Aorta (tissue), 5 donors: ENCODE measurements around the gene CDK14. TPM values are rescaled to one million over a fixed set of nuclear protein-coding genes. Genes with fewer than 3 reads are reported as not detected.

Source experiments
- ATAC-seq: fragments of 200-7000 bp; cut with Tn5 transposase; one replicate; pipeline ENCODE4 v1.9.1; 2022; ENCODE audit warnings: moderate library complexity; ENCODE audit not compliant: low FRiP score
- DNase-seq, 2 donors: peaks; one replicate each; pipeline ENCODE4 v3.0.0-alpha.2; 2020
- H3K27ac ChIP-seq, 2 donors: one replicate each; pipeline ENCODE4 v1.5.1; 2013; ENCODE audit warnings: low read length in 2 of 2, mild to moderate bottlenecking in 2 of 2, moderate library complexity in 2 of 2, control low read depth in 1 of 2, inconsistent platforms in 1 of 2, low read depth in 1 of 2
- H3K27me3 ChIP-seq, 2 donors: one replicate each; pipeline ENCODE4 v1.6.1; 2013; ENCODE audit warnings: control low read depth in 1 of 2, low read length in 1 of 2, mild to moderate bottlenecking in 1 of 2, moderate library complexity in 1 of 2; ENCODE audit not compliant: insufficient read depth in 2 of 2, control insufficient read depth in 1 of 2
- H3K36me3 ChIP-seq, 2 donors: one replicate each; pipeline ENCODE4 v1.6.1; 2013; ENCODE audit warnings: control low read depth in 1 of 2, low read length in 1 of 2, mild to moderate bottlenecking in 1 of 2; ENCODE audit not compliant: insufficient read depth in 2 of 2, control insufficient read depth in 1 of 2
- H3K4me1 ChIP-seq, 2 donors: one replicate each; pipeline ENCODE4 v1.6.1; 2013; ENCODE audit warnings: low read length in 2 of 2, control low read depth in 1 of 2, mild to moderate bottlenecking in 1 of 2, moderate library complexity in 1 of 2; ENCODE audit not compliant: insufficient read depth in 2 of 2, control insufficient read depth in 1 of 2
- H3K4me3 ChIP-seq, 2 donors: one replicate each; pipeline ENCODE4 v1.5.1; 2013; ENCODE audit warnings: low read length in 2 of 2, control low read depth in 1 of 2, mild to moderate bottlenecking in 1 of 2
- H3K9me3 ChIP-seq: one replicate; pipeline ENCODE4 v1.6.1; 2013; ENCODE audit warnings: mild to moderate bottlenecking, low read length; ENCODE audit not compliant: control insufficient read depth
- WGBS, 2 donors: extraction: QIAGEN DNeasy Blood & Tissue Kit; methylation state at CpG; one replicate each; pipeline ENCODE4 v1.1.7; 2013; 5-methylcytosine and 5-hydroxymethylcytosine counted together
- intact Hi-C, 2 donors: fragments of 100-400 bp; cut with DNase I; formaldehyde crosslinking; loops; one replicate each; pipeline versions ENCODE4 v1.14.2 to v1.15.0; 2022
- polyA plus RNA-seq, 2 donors: library from polyadenylated mRNA; stranded (reverse); fragments of 200-250 nt; gene quantifications; one replicate each; pipeline ENCODE4 v1.2.3, GENCODE V29; 2013
- total RNA-seq, 2 donors: library from RNA; stranded (reverse); fragmentation: NEBNext Ultra II Directional; extraction: Animal tissue kit (Norgen Biotek cat#: 25700); gene quantifications; one replicate each; pipeline ENCODE4 v1.2.1, GENCODE V29; 2021
- donor health status: healthy with polysubstance abuse.
- donor health status: Bipolar disorder and iron deficiency.
- donor health status: DM: no; HTN: no; CAD: no.
- donor health status: DM: no; HTN: no; CAD: no.
- donor health status: DM: yes; HTN: yes; CAD: no.

The CDK14 gene
- total and polyA plus RNA-seq, 4 donors: 4.6 to 72.4 (median 29.5) TPM

DNA sequence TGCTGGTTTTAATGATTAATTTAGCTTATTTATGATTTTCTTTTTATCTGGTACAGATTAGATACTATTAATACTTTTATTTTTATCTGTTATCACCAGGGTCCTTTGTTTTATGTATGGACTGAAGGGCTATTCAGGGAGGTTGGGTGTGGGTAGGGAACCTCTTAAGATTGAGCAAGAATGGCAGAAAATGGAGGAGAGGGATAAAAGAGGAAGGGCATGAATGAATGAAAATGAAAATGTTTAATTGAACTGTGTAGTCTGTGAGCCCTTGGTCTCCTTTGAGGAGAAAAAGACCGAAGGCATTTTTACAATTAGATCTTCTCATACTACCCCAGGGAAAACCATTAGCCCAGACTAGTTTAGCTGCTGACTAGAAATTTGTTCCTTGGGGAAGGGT, 93.1 kb downstream of the CDK14 start:
- whole genome bisulfite sequencing, 2 donors: 88 to 91% methylated on average over 1 of the region's 1 CpG
- intact Hi-C loops: no loop called here
- no peak overlapping the region for H3K4me3 ChIP-seq
- H3K36me3 ChIP-seq: no peaks in the 10 kb centered on the region
- H3K27me3 ChIP-seq: no peaks in the 10 kb centered on the region
- DNase-seq: no peak
- no peak for ATAC-seq
- H3K9me3 ChIP-seq: no peaks in the 10 kb centered on the region
- no peaks in the 10 kb centered on the region for H3K4me1 ChIP-seq
- no peak overlapping the region for H3K27ac ChIP-seq

DNA sequence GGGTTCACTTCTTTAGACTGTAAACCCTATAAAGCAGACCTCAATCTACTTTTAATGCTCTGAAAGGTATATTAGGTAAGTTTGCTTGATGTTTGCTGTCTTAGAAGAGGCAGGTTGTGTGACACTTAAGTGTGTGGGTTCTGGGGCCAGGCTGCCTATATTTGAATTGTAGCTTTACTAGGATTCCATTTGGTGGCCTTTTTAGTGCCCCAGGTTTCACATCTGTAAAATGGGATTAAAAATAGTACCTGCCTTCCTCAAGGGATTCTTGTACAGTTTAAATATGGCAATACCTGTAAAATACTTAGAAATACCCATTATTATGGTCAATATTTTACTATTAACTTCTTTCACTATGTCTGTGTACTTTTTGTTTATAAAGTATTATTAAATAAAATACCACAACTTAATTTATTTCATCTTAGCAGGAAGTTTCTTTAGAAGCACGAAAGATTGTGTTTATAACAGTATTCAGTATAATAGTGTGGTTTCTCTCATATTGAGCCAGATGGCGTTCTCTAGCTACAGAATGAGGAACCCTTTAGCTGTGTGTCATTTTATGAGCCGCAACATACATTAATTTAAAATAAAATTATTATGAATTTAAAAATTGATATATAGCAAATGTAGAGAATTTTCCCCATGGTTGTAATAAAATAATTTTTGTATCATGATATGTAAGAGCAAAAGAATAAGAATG, 94.2 kb downstream of the CDK14 start:
- ATAC-seq: no peak
- WGBS, 2 donors: 94 to 96% methylated on average over 3 of the region's 3 CpGs
- DNase-seq: no peak

GRCh38 chr7:90692396-90692795, 96.3 kb downstream of the CDK14 start:
- intact Hi-C loops: loop anchor here in 1 of 2 donors (10.0 kb wide), 1 partner anchor 342 kb away; no protein-coding TSS in a partner anchor
- Histone ChIP-seq H3K4me1 (no peaks in the 10 kb centered on the region), H3K27ac (no peak overlapping the region), H3K36me3 (no peaks in the 10 kb centered on the region), H3K27me3 (no peaks in the 10 kb centered on the region), H3K9me3 (no peaks in the 10 kb centered on the region), H3K4me3 (no peak overlapping the region)
- DNase-seq (no peak), ATAC-seq (no peak)
- WGBS, 2 donors: 54 to 61% methylated on average over 3 of the region's 3 CpGs

More for the DNA sequence above, 94.2 kb downstream of the CDK14 start:
- H3K27ac ChIP-seq: no peak overlapping the region
- H3K4me1 ChIP-seq: no peaks in the 10 kb centered on the region
- no peaks in the 10 kb centered on the region for H3K9me3 ChIP-seq
- no peaks in the 10 kb centered on the region for H3K27me3 ChIP-seq
- no peaks in the 10 kb centered on the region for H3K36me3 ChIP-seq
- no peak overlapping the region for H3K4me3 ChIP-seq
- intact Hi-C loops: loop anchor here in 1 of 2 donors (10.0 kb wide), 1 partner anchor 344 kb away; no protein-coding TSS in a partner anchor

DNA sequence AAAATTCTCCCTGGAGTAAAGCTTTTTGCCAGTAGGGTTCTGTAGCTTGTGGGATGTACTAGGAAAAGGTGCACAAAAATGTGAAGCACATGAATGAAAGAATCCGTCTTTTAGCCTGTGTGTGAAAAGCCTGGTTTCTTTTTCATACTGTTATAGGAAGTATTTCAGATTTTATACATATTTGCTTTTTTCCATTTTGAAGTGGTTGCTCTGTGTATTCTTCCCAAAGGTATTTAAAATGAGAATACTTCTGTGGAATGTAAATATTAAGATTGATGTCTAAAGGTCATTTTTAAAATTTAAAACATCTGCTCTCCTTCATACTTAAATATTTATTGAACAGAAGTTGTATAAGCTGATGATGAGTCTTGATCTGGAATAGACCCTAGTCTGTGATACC, 96.8 kb downstream of the CDK14 start:
- Histone ChIP-seq H3K36me3 (no peaks in the 10 kb centered on the region), H3K27ac (no peak overlapping the region), H3K27me3 (no peaks in the 10 kb centered on the region), H3K4me1 (no peaks in the 10 kb centered on the region), H3K9me3 (no peaks in the 10 kb centered on the region), H3K4me3 (no peak overlapping the region)
- WGBS, 2 donors: 88 to 90% methylated on average over 1 of the region's 1 CpG
- intact Hi-C loops: loop anchor here in 1 of 2 donors (10.0 kb wide), 1 partner anchor 342 kb away; no protein-coding TSS in a partner anchor
- ATAC-seq (no peak), DNase-seq (no peak)

DNA sequence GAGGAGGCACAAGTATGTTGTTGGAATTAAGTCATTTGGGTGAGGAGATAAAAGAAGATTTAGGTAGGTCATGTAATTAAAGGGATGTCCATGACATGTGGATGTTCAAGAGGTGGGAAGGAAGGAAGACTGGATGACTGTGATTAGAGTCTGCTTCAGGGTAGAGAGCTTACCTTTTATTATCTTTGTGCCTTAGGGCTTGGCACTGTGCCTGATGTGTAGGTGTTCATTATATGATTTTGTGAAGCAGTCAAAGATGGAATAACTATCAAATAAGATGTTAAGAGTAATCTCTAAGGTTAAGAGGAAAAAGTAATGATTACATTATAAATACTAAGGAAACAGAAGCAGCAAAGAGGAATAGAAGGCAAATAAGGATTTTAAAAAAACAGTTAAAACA, 97.8 kb downstream of the CDK14 start:
- Histone ChIP-seq H3K27me3 (no peaks in the 10 kb centered on the region), H3K4me1 (no peaks in the 10 kb centered on the region), H3K36me3 (no peaks in the 10 kb centered on the region), H3K27ac (no peak overlapping the region), H3K4me3 (no peak overlapping the region), H3K9me3 (no peaks in the 10 kb centered on the region)
- no peak for ATAC-seq
- intact Hi-C loops: loop anchor here in 1 of 2 donors (10.0 kb wide), 1 partner anchor 341 kb away; no protein-coding TSS in a partner anchor
- no peak for DNase-seq

- no peaks in the 10 kb centered on the region for H3K27me3 ChIP-seq
- DNase-seq (no peak), ATAC-seq (no peak)
- H3K9me3 ChIP-seq: no peaks in the 10 kb centered on the region
- no peak overlapping the region for H3K27ac ChIP-seq
- WGBS, 2 donors: 25 to 31% methylated on average over 2 of the region's 2 CpGs
- intact Hi-C loops: loop anchor here in 1 of 2 donors (10.0 kb wide), 1 partner anchor 336 kb away; no protein-coding TSS in a partner anchor
- no peak overlapping the region for H3K4me3 ChIP-seq
- H3K36me3 ChIP-seq: no peaks in the 10 kb centered on the region
- no peaks in the 10 kb centered on the region for H3K4me1 ChIP-seq
Measured at GRCh38 chr7:90698616-90699015, 102.5 kb downstream of the CDK14 start.

- Histone ChIP-seq H3K4me3 (no peak overlapping the region), H3K9me3 (no peaks in the 10 kb centered on the region), H3K27me3 (no peaks in the 10 kb centered on the region), H3K27ac (no peak overlapping the region), H3K4me1 (no peaks in the 10 kb centered on the region), H3K36me3 (no peaks in the 10 kb centered on the region)
- DNase-seq: no peak
- 53 to 62% methylated on average over 3 of the region's 3 CpGs for WGBS, 2 donors
- intact Hi-C loops: loop anchor here in 1 of 2 donors (10.0 kb wide), 1 partner anchor 106 kb away; the partner anchor contains the start of gene CDK14
- no peak for ATAC-seq
Measured at GRCh38 chr7:90701021-90701420, 104.9 kb downstream of the CDK14 start.

- H3K27me3 ChIP-seq: no peaks in the 10 kb centered on the region
- H3K9me3 ChIP-seq: no peaks in the 10 kb centered on the region
- H3K4me3 ChIP-seq: no peak overlapping the region
- no peak overlapping the region for H3K27ac ChIP-seq
- no peak for DNase-seq
- ATAC-seq: no peak
- H3K36me3 ChIP-seq: no peaks in the 10 kb centered on the region
- 68 to 85% methylated on average over 6 of the region's 6 CpGs for WGBS, 2 donors
- intact Hi-C loops: loop anchor here in 1 of 2 donors (10.0 kb wide), 1 partner anchor 107 kb away; the partner anchor contains the start of gene CDK14
- H3K4me1 ChIP-seq: no peaks in the 10 kb centered on the region
Measured at GRCh38 chr7:90701771-90702170, 105.7 kb downstream of the CDK14 start.
